ENCODE data around the gene CXCL1.

The CXCL1 gene

GRCh38 chr4:73919691-73920090, 50.5 kb downstream of the CXCL1 start:
- Histone ChIP-seq H3K4me1 (peaks cover 0 to 15% (median 8%) of the 10 kb centered on the region in 4 donors), H3K36me3 (no peaks in the 10 kb centered on the region), H3K9me3 (no peaks in the 10 kb centered on the region), H3K27me3 (no peaks in the 10 kb centered on the region), H3K4me3 (no peak overlapping the region), H3K27ac (no peak overlapping the region)
- no peak for TF ChIP-seq CTCF (IDR thresholded peaks at IDR 0.05)
- no peak for DNase-seq
- intact Hi-C loops (cut with DNase I; ENCODE audit: low total_unique reads), result loop anchor here (5.0 kb wide), 1 partner anchor 262 kb away; no protein-coding TSS in a partner anchor

Data from tibial artery (tissue), 4 donors.